Thyroid gland (tissue), 4 donors: Measurements from ENCODE around the gene NYAP1. TPM values are rescaled to one million over a fixed set of nuclear protein-coding genes. Genes with fewer than 3 reads are reported as not detected.
A peak's percentile ranks its signal among the peaks of the same experiment; 100 is the strongest.
"Not testable (repeated sequence)": the region's sequence is repeated elsewhere in the genome, so short reads cannot be mapped to it uniquely, and the experiment has no call there.

Experiments used
- DNase-seq, 2 donors: peaks; one replicate each; pipeline ENCODE4 v3.0.0-alpha.2; 2019
- H3K27ac ChIP-seq, 3 donors: fragments of 200-600 bp; sonication (generic); 1 replicate in 2 of 3; 2 replicates in 1 of 3; pipeline ENCODE4 v1.5.1; 2016 to 2019; ENCODE audit warnings: mild to moderate bottlenecking in 1 of 3, moderate library complexity in 1 of 3
- H3K27me3 ChIP-seq: fragments of 200-600 bp; sonication (generic); one replicate; pipeline ENCODE4 v1.5.1; 2019
- H3K36me3 ChIP-seq, 2 donors: fragments of 200-600 bp; sonication (generic); one replicate each; pipeline ENCODE4 v1.5.1; 2016 to 2019
- H3K4me1 ChIP-seq, 2 donors: fragments of 200-600 bp; sonication (generic); one replicate each; pipeline ENCODE4 v1.5.1; 2017 to 2019
- H3K4me3 ChIP-seq, 3 donors: fragments of 200-600 bp; sonication (generic); replicated peaks in 1 of 3; 1 replicate in 2 of 3; 2 replicates in 1 of 3; pipeline ENCODE4 v1.5.1; 2016; ENCODE audit warnings: mild to moderate bottlenecking in 1 of 3
- H3K9me3 ChIP-seq: fragments of 200-600 bp; sonication (generic); one replicate; pipeline ENCODE4 v1.5.1; 2017
- POLR2A ChIP-seq, 2 donors: fragments of 450-650 bp; IDR thresholded peaks; one replicate each; pipeline ENCODE4 v1.6.1; 2017; ENCODE audit warnings: antibody characterized with exemption in 2 of 2, mild to moderate bottlenecking in 2 of 2, moderate library complexity in 1 of 2
- WGBS, 2 donors: methylation state at CpG; one replicate each; pipeline ENCODE4 v1.1.5; 2017; 5-methylcytosine and 5-hydroxymethylcytosine counted together
- intact Hi-C: fragments of 100-400 bp; cut with DNase I; formaldehyde crosslinking; loops from one replicate; pipeline ENCODE4 v1.15.1; 2023
- small RNA-seq: library from RNA; depleted of rRNA; stranded (forward); fragments of <200 nt; gene quantifications from one replicate; pipeline ENCODE3, GENCODE V24; 2016
- total RNA-seq, 4 donors: library from RNA; depleted of rRNA; stranded (reverse); fragments of >200 nt; gene quantifications; one replicate each; pipeline ENCODE4 v1.2.3, GENCODE V29; 2016
- TF ChIP-seq, protein P1 (sequence below), 6 experiments: fragments of 200-600 bp in 3 of 6; fragments of 450-650 bp in 3 of 6; sonication (generic) in 3 of 6; IDR thresholded peaks; one replicate each; pipeline ENCODE4 v1.5.1; 2016 to 2019; ENCODE audit warnings: antibody characterized with exemption in 6 of 6, mild to moderate bottlenecking in 2 of 6, inconsistent platforms in 1 of 6, moderate library complexity in 1 of 6

NYAP1 gene
- total RNA-seq, 4 donors from 2014 or later = 0.40 to 1.3 (median 1.0) TPM; not detected in 1

DNA sequence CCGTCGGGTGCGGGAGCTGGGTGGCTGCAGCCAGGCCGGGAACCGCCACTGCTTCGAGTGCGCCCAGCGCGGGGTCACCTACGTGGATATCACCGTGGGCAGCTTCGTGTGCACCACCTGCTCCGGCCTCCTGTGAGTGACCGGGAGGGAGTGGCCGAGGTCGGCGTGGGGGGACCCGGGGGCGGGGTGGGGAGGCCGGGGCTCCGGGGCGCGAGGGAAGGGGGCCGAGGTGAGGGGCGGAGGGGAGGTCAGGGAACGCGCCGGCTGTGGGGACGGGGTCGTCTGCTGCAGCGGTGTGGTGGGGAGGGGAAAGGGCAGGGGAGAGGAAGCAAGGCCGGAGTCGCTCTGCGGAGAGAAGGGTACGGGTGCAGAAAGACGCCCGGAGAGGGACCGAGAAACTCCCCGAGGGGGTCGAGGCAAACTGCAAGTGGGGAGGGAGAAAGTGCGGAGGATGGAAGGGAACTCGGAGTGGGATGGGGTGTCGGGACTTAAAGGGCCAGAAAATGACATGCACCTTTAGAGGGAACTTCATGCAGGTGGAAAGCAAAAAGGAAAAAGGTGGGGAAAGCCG lies 55.8 kb downstream of the NYAP1 start:
- Histone ChIP-seq H3K27ac (peak overlapping the region in 2 of 3 donors; percentile 50 to 57), H3K4me1 (peaks cover 18 to 25% of the 10 kb centered on the region in 2 donors), H3K9me3 (no peaks in the 10 kb centered on the region), H3K4me3 (peak overlapping the region in 2 of 3 donors; percentile 40 to 83), H3K36me3 (no peaks in the 10 kb centered on the region), H3K27me3 (no peaks in the 10 kb centered on the region)
- DNase-seq = no peak
- intact Hi-C loops = no loop called here
- WGBS, 2 donors = 1% methylated on average over 24 to 34 of the region's 44 CpGs
- TF ChIP-seq POLR2A (IDR thresholded peaks at IDR 0.05) = no peak
- TF ChIP-seq, protein P1, sequence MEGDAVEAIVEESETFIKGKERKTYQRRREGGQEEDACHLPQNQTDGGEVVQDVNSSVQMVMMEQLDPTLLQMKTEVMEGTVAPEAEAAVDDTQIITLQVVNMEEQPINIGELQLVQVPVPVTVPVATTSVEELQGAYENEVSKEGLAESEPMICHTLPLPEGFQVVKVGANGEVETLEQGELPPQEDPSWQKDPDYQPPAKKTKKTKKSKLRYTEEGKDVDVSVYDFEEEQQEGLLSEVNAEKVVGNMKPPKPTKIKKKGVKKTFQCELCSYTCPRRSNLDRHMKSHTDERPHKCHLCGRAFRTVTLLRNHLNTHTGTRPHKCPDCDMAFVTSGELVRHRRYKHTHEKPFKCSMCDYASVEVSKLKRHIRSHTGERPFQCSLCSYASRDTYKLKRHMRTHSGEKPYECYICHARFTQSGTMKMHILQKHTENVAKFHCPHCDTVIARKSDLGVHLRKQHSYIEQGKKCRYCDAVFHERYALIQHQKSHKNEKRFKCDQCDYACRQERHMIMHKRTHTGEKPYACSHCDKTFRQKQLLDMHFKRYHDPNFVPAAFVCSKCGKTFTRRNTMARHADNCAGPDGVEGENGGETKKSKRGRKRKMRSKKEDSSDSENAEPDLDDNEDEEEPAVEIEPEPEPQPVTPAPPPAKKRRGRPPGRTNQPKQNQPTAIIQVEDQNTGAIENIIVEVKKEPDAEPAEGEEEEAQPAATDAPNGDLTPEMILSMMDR (IDR thresholded peaks at IDR 0.05) = no peak

GRCh38 chr7:100540073-100540723 lies 56.5 kb downstream of the NYAP1 start:
- peaks cover 22 to 32% of the 10 kb centered on the region in 2 donors for H3K4me1 ChIP-seq
- DNase-seq = no peak
- H3K4me3 ChIP-seq = peak overlapping the region in 2 of 3 donors; percentile 40 to 83
- no peaks in the 10 kb centered on the region for H3K36me3 ChIP-seq
- H3K27ac ChIP-seq = peak overlapping the region in 1 of 3 donors; percentile 50
- TF ChIP-seq POLR2A (IDR thresholded peaks at IDR 0.05) = no peak
- TF ChIP-seq, protein P1 (IDR thresholded peaks at IDR 0.05) = no peak
- H3K9me3 ChIP-seq = no peaks in the 10 kb centered on the region
- 35 to 36% methylated on average over 6 of the region's 6 CpGs for WGBS, 2 donors
- intact Hi-C loops = no loop called here
- no peaks in the 10 kb centered on the region for H3K27me3 ChIP-seq

DNA sequence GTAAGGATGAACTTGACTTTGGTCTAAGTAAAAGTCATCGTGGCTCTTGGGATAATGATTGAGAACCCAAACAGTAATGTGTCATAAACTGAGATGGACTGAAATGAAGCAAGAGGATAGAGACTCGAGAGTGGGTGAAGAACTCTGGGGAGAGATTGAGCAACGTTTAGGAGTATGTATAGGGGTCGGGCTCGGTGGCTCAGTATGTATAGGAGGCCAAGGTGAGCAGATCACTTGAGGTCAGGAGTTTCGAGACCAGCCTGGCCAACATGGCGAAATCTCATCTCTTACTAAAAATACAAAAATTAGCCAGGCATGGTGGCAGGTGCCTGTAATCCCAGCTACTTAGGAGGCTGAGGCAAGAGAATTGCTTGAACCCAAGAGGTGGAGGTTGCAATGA lies 57.6 kb downstream of the NYAP1 start:
- DNase-seq, intact Hi-C loops, H3K27me3 ChIP-seq, H3K9me3 ChIP-seq, H3K4me3 ChIP-seq, H3K36me3 ChIP-seq, H3K27ac ChIP-seq: not testable (repeated sequence)
- WGBS, 2 donors = 83 to 85% methylated on average over 7 of the region's 7 CpGs
- peaks cover 33 to 43% of the 10 kb centered on the region in 2 donors for H3K4me1 ChIP-seq

DNA sequence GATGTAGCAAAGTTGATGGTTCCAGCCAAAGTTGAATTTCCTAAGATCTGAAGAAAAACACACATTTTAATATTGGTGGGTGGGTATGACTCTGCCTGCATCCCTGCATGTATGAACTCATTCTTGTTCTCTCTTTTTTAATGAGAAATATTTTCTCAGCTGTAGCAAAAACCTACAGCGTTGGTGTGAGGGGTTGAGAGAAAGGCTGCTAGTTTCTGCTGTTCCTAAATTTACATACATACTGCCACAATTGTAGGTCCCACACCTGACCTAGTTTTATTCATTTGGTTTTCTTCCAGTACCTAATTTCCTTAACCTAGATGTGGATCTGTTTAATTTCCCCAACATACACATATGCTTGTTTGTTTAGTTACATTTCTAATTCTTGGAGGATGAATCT lies 59.9 kb downstream of the NYAP1 start:
- Histone ChIP-seq H3K36me3 (no peaks in the 10 kb centered on the region), H3K27me3 (no peaks in the 10 kb centered on the region), H3K9me3 (no peaks in the 10 kb centered on the region), H3K4me3 (no peak overlapping the region), H3K4me1 (peaks cover 55 to 62% of the 10 kb centered on the region in 2 donors), H3K27ac (peak overlapping the region in 2 of 3 donors; percentile 96 to 99)
- 59 to 74% methylated on average over 1 of the region's 1 CpG for WGBS, 2 donors
- DNase-seq = no peak
- intact Hi-C loops = no loop called here
- TF ChIP-seq POLR2A (IDR thresholded peaks at IDR 0.05) = no peak
- TF ChIP-seq, protein P1 (IDR thresholded peaks at IDR 0.05) = no peak

DNA sequence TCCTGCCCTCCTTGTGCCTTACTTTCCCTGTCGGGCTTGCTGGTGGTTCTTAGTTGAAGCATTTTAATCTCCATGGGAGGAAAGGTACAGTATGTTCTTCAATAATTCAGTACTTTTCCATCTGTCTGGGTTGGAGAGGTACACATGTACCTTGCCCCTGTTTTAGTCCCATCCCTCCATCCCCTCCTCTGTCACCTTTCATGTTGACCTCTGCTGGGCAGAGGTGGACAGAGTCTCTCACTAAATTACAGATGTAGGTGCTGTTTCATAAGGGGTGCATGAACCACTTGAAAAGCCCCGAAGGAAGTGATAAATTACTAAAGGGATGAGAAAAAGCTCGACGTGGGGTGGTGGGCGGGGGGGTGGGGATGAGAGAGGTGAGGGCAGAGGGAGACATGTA lies 60.7 kb downstream of the NYAP1 start:
- no peak for TF ChIP-seq POLR2A (IDR thresholded peaks at IDR 0.05)
- TF ChIP-seq, protein P1 (IDR thresholded peaks at IDR 0.05) = no peak
- intact Hi-C loops = no loop called here
- H3K36me3 ChIP-seq = no peaks in the 10 kb centered on the region
- no peaks in the 10 kb centered on the region for H3K9me3 ChIP-seq
- 38 to 41% methylated on average over 5 of the region's 5 CpGs for WGBS, 2 donors
- DNase-seq = no peak
- H3K27ac ChIP-seq = peak overlapping the region; percentile 96 to 99 (median 96)
- no peaks in the 10 kb centered on the region for H3K27me3 ChIP-seq
- H3K4me3 ChIP-seq = no peak overlapping the region
- H3K4me1 ChIP-seq = peaks cover 57 to 70% of the 10 kb centered on the region in 2 donors

Small RNAs within 50 kb of the gene (small RNA-seq; reads per million reads assigned to genes)
- gene RN7SL416P = not detected

Other genes with a start within 250 kb of the NYAP1 start
- not detected for gene SPDYE3, start 176.2 kb upstream of the NYAP1 start, total RNA-seq
- gene PILRB, start 125.8 kb upstream of the NYAP1 start, total RNA-seq = 10 to 100 TPM; 60.9 to 86.5 (median 73.9) TPM
- 1 to 10 TPM; 2.4 to 6.4 (median 4.4) TPM for gene PILRA, start 110.4 kb upstream of the NYAP1 start, total RNA-seq
- 1 to 10 TPM; 3.6 to 7.1 (median 4.3) TPM for gene ZCWPW1, start 55.2 kb upstream of the NYAP1 start, total RNA-seq
- gene MEPCE, start 54.1 kb upstream of the NYAP1 start, total RNA-seq = 10 to 100 TPM; 42.9 to 48.7 (median 45.6) TPM
- 10 to 100 TPM; 28.4 to 67.2 (median 45.5) TPM for gene PPP1R35, start 47.4 kb upstream of the NYAP1 start, total RNA-seq
- gene SPACDR, start 19.7 kb upstream of the NYAP1 start, total RNA-seq = 1 to 10 TPM in 1 of 4 donors, not detected in 3; 2.0 TPM
- 10 to 100 TPM; 22.7 to 37.8 (median 27.9) TPM for gene TSC22D4, start 4.7 kb upstream of the NYAP1 start, total RNA-seq
- gene AGFG2, start 55.3 kb downstream of the NYAP1 start, total RNA-seq = 10 to 100 TPM; 26.1 to 34.6 (median 28.0) TPM
- 1 to 10 TPM in 2 of 4 donors, not detected in 2; 1.5 to 6.2 TPM for gene SAP25, start 90.0 kb downstream of the NYAP1 start, total RNA-seq
- gene LRCH4, start 102.2 kb downstream of the NYAP1 start, total RNA-seq = 100 to 1,000 TPM in 1 of 4 donors, 10 to 100 TPM in 3; 55.0 to 107 (median 76.6) TPM
- under 1 TPM; 0.13 to 0.88 (median 0.50) TPM for gene FBXO24, start 102.4 kb downstream of the NYAP1 start, total RNA-seq
- gene PCOLCE, start 118.4 kb downstream of the NYAP1 start, total RNA-seq = 10 to 100 TPM; 12.9 to 36.3 (median 22.1) TPM
- 10 to 100 TPM in 3 of 4 donors, 1 to 10 TPM in 1; 9.1 to 22.7 (median 12.3) TPM for gene MOSPD3, start 128.6 kb downstream of the NYAP1 start, total RNA-seq
- under 1 TPM in 2 of 4 donors, not detected in 2; 0.22 to 0.27 TPM for gene TFR2, start 157.6 kb downstream of the NYAP1 start, total RNA-seq
- gene ACTL6B, start 172.5 kb downstream of the NYAP1 start, total RNA-seq = under 1 TPM in 1 of 4 donors, not detected in 3; 0.93 TPM
- 100 to 1,000 TPM; 168 to 221 (median 186) TPM for gene GNB2, start 189.8 kb downstream of the NYAP1 start, total RNA-seq
- 10 to 100 TPM; 30.5 to 46.9 (median 35.3) TPM for gene GIGYF1, start 210.3 kb downstream of the NYAP1 start, total RNA-seq
- gene POP7, start 222.2 kb downstream of the NYAP1 start, total RNA-seq = 10 to 100 TPM; 15.8 to 44.8 (median 21.0) TPM
- gene EPO, start 236.5 kb downstream of the NYAP1 start, total RNA-seq = not detected
- under 1 TPM in 2 of 4 donors, not detected in 2; under 0.01 TPM for gene ZAN, start 249.7 kb downstream of the NYAP1 start, total RNA-seq